Ovary (tissue), 9 donors: ENCODE data around the gene ASTL. TPM values are rescaled to one million over a fixed set of nuclear protein-coding genes. Genes with fewer than 3 reads are reported as not detected.

Experiments
- DNase-seq, 5 donors: peaks; one replicate each; pipeline ENCODE4 v3.0.0-alpha.2; 2019 to 2020
- H3K27ac ChIP-seq, 2 donors: fragments of 200-600 bp; one replicate each; pipeline versions ENCODE4 v1.5.1 to v1.8.0; 2019 to 2022
- H3K27me3 ChIP-seq: fragments of 200-600 bp; one replicate; pipeline ENCODE4 v1.8.0; 2022
- H3K36me3 ChIP-seq: fragments of 200-600 bp; sonication (generic); one replicate; pipeline ENCODE4 v1.5.1; 2019
- H3K4me1 ChIP-seq: one replicate; pipeline ENCODE4 v1.8.1; 2013; ENCODE audit warnings: mild to moderate bottlenecking, moderate library complexity; ENCODE audit not compliant: insufficient read depth
- H3K4me3 ChIP-seq: fragments of 200-600 bp; sonication (generic); one replicate; pipeline ENCODE4 v1.5.1; 2017
- H3K9me3 ChIP-seq, 2 donors: fragments of 200-600 bp in 1 of 2; sonication (generic) in 1 of 2; one replicate each; pipeline versions ENCODE4 v1.5.1 to v1.8.1; 2013 to 2019; ENCODE audit warnings: mild to moderate bottlenecking in 1 of 2, moderate library complexity in 1 of 2
- CTCF ChIP-seq, 3 donors: fragments of 450-650 bp in 2 of 3; fragments of 200-600 bp in 1 of 3; IDR thresholded peaks; one replicate each; pipeline versions ENCODE4 v1.5.1 to v1.8.0; 2016 to 2022; ENCODE audit warnings: antibody characterized with exemption in 3 of 3, mild to moderate bottlenecking in 1 of 3
- EP300 ChIP-seq: sonication (generic); formaldehyde crosslinking; IDR thresholded peaks from one replicate; pipeline ENCODE4 v1.6.1; 2017; ENCODE audit warnings: antibody characterized with exemption
- POLR2A ChIP-seq: fragments of 450-650 bp; IDR thresholded peaks from one replicate; pipeline ENCODE4 v1.6.1; 2017; ENCODE audit warnings: antibody characterized with exemption, mild to moderate bottlenecking, moderate library complexity
- WGBS, 3 donors: extraction: QIAGEN DNeasy Blood & Tissue Kit in 1 of 3; methylation state at CpG; one replicate each; pipeline versions ENCODE4 v1.1.5 to v1.1.7; 2013 to 2017; 5-methylcytosine and 5-hydroxymethylcytosine counted together
- intact Hi-C, 4 donors: fragments of 100-400 bp; cut with DNase I; formaldehyde crosslinking; loops; one replicate each; pipeline versions ENCODE4 v1.11.0 to v1.15.1; 2022 to 2023
- polyA plus RNA-seq, 2 donors: library from polyadenylated mRNA; stranded (reverse); fragments of 200-250 nt in 1 of 2; fragments of 350-450 nt in 1 of 2; fragmentation: Illumina TruSeq in 1 of 2; extraction: RNeasy Lipid Tissue Mini Kit (QIAGEN cat#74804) in 1 of 2; gene quantifications; one replicate each; pipeline ENCODE4 v1.2.3, GENCODE V29; 2013 to 2014
- total RNA-seq, 7 donors: library from RNA; depleted of rRNA in 2 of 7; stranded (reverse); fragments of >200 nt in 2 of 7; fragmentation: NEBNext Ultra II Directional in 3 of 7; extraction: Animal tissue kit (Norgen Biotek cat#: 25700) in 3 of 7; gene quantifications; one replicate each; pipeline versions ENCODE4 v1.1.0 to v1.2.4, GENCODE V29; 2016 to 2023
- donor health status: DM: no; HTN: no; CAD: no; lungs with moderate emphysema.
- donor health status: DM: no; HTN: no; CAD: no.
- donor health status: Bipolar disorder and iron deficiency.
- donor health status: DM: yes; HTN: yes; CAD: no.
- donor health status: DM: no; HTN: no; CAD: no.
- donor health status: DM: yes; HTN: yes; CAD: no.

The ASTL gene
- total and polyA plus RNA-seq, 9 donors: 0.15 to 1.7 (median 0.67) TPM; not detected in 4

GRCh38 chr2:96120091-96120720, 18.1 kb downstream of the ASTL start:
- no peaks in the 10 kb centered on the region for H3K27me3 ChIP-seq
- TF ChIP-seq CTCF (IDR thresholded peaks at IDR 0.05) (no peak), EP300 (no peak), POLR2A (no peak)
- H3K27ac ChIP-seq: no peak overlapping the region
- H3K4me1 ChIP-seq: peaks cover 1% of the 10 kb centered on the region
- intact Hi-C loops: no loop called here
- no peaks in the 10 kb centered on the region for H3K9me3 ChIP-seq
- DNase-seq: no peak
- no peaks in the 10 kb centered on the region for H3K36me3 ChIP-seq
- H3K4me3 ChIP-seq: no peak overlapping the region
- 20 to 26% (median 21%) methylated on average over 11 of the region's 11 CpGs for WGBS, 3 donors

GRCh38 chr2:96119389-96119751, 18.9 kb downstream of the ASTL start:
- 87 to 96% (median 95%) methylated on average over 5 of the region's 5 CpGs for WGBS, 3 donors
- TF ChIP-seq CTCF (IDR thresholded peaks at IDR 0.05) (no peak), EP300 (no peak), POLR2A (no peak)
- no peak overlapping the region for H3K4me3 ChIP-seq
- peaks cover 1% of the 10 kb centered on the region for H3K4me1 ChIP-seq
- no peaks in the 10 kb centered on the region for H3K36me3 ChIP-seq
- intact Hi-C loops: loop anchor here in 2 of 4 donors (10.0 kb wide), 2 partner anchors 95 to 125 kb away; partner anchors contain the start of gene ANKRD36C (in 1 of the 2)
- no peak for DNase-seq
- H3K9me3 ChIP-seq: no peaks in the 10 kb centered on the region
- H3K27me3 ChIP-seq: no peaks in the 10 kb centered on the region
- H3K27ac ChIP-seq: no peak overlapping the region

GRCh38 chr2:96118698-96119388, 19.5 kb downstream of the ASTL start:
- H3K27me3 ChIP-seq: no peaks in the 10 kb centered on the region
- intact Hi-C loops: loop anchor here in 2 of 4 donors (10.0 kb wide), 2 partner anchors 94 to 124 kb away; partner anchors contain the start of gene ANKRD36C (in 1 of the 2)
- TF ChIP-seq CTCF (IDR thresholded peaks at IDR 0.05) (no peak), POLR2A (no peak), EP300 (no peak)
- H3K36me3 ChIP-seq: no peaks in the 10 kb centered on the region
- DNase-seq: peak in 1 of 5 donors; percentile 7
- H3K9me3 ChIP-seq: no peaks in the 10 kb centered on the region
- WGBS, 3 donors: 81 to 86% (median 83%) methylated on average over 13 of the region's 13 CpGs
- no peak overlapping the region for H3K4me3 ChIP-seq
- H3K27ac ChIP-seq: no peak overlapping the region
- H3K4me1 ChIP-seq: peaks cover 1% of the 10 kb centered on the region

- DNase-seq: peak in 1 of 5 donors; percentile 18
- TF ChIP-seq EP300: no peak
- TF ChIP-seq POLR2A: no peak
- TF ChIP-seq CTCF (IDR thresholded peaks at IDR 0.05): no peak
- intact Hi-C loops: loop anchor here in 2 of 4 donors (10.0 kb wide), 2 partner anchors 93 to 123 kb away; partner anchors contain the start of gene ANKRD36C (in 1 of the 2)
- Histone ChIP-seq H3K9me3 (no peaks in the 10 kb centered on the region), H3K27me3 (no peaks in the 10 kb centered on the region), H3K27ac (no peak overlapping the region), H3K4me1 (peaks cover 1% of the 10 kb centered on the region), H3K36me3 (no peaks in the 10 kb centered on the region), H3K4me3 (no peak overlapping the region)
- WGBS, 3 donors: 44 to 54% (median 45%) methylated on average over 15 to 17 of the region's 17 CpGs
Measured at GRCh38 chr2:96117701-96118588, 20.4 kb downstream of the ASTL start.
